GM21619 (cell line): ENCODE measurements around the gene POLR3B.
"Not testable (repeated sequence)": the region's sequence is repeated elsewhere in the genome, so short reads cannot be mapped to it uniquely, and the experiment has no call there.

Experiments
- ATAC-seq: cut with Tn5 transposase; IDR thresholded peaks from one replicate; pipeline ENCODE4 v1.9.1; 2021; ENCODE audit not compliant: unreplicated experiment

POLR3B gene

DNA sequence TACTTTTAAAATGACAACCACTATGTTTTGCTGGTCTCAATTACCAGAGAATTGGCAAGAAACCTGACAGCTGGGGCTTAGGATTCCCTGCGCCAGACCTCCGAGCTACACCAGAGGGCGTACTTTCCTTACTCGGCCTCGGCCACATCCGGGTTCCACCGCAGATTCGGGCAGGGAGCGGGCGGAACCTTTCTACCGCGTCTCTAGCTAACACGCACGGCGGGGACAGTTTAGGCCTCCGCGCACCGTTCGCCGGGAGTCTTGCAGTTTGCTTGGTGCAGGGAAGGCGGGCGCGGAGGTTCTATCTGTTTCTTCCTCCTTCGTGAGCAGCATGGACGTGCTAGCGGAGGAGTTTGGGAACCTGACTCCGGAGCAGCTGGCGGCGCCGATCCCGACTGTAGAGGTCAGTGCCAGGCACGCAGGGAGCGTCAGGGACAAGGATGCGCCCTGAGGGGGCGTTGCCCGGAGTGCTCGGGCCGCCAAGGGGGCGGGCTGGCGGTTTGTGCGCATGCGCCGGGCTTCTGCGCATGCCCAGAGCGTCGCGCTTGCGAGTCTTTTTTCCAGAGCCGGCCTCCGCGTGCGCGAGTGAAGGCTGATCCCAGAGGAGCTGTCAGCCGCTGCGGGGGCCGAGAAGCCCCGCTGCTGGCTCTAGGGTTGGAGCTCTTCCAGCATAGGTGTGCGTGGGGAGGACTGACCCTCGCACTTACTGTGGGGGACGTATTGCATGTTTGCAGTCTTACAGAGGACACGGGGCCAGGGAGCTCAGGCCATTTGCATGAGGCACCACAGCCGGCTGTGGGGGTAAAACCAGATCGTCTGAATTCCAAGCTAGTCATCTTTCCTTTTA is at the start of gene POLR3B:
POLR3B (plus strand) TSS at position 200 of the 847 bp plus-strand sequence; CDS start at position 332, 132 bp downstream.
- peak; percentile 87 for ATAC-seq

DNA sequence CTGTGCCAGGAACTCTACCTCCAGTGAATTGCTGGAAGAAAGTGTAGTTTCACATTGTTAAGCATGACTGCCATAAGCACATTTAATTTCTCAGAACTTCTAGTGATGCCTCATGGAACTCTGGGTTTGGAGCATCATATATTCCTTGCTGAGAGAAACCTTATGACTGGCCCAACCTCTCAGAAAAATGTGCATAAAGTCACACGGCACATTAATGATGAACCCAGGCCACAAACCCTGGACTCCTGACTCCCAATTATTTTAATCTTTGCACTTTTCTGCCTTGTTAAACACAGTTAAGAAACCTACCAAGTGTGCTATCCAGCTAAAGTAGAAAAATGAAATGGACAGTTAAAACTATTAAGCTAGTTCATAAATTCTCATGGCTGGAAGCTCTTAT is 49.4 kb upstream of the POLR3B start:
- ATAC-seq = no peak

- no peak for ATAC-seq
Measured at GRCh38 chr12:106308611-106309010, 48.9 kb upstream of the POLR3B start.

- ATAC-seq = no peak
Measured at GRCh38 chr12:106309671-106310505, 47.7 kb upstream of the POLR3B start.

DNA sequence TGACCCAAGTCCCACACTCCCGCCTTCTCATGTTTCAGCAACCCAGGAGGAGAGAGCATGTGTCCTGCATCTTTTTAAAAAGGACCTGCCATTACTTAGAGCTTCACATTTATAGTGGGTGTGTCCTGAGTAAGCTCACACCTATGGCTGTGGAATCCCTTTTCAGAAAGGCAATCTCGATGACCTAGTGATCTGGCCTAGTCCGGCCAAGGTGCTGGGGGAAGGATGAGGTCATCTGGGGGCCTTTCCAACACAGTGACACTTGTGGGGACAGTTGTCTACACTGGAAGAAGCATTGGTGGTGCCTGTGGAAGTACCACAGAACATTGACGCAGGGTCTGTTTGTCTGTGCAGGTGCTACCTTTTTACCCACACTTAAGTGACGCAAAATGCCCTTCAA is 46.9 kb upstream of the POLR3B start:
- ATAC-seq = no peak

DNA sequence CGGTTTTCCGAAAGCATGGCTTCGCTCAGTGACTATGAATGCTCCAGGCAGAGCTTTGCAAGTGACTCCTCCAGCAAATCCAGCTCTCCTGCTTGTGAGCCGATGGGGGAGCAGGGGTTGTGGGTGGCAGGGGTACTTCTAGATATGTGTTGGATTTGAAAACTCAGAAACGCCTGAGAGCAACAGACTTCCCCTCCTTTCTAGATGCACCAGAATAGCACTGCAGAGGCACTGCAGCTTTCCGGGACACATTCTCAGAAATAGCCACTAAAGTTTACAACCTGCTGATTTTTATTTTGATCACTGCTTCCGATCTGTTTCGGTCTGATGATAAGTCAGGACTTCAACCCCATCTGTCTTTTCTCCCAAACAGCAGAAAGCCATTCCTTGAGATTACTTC is 46.4 kb upstream of the POLR3B start:
- no peak for ATAC-seq

- not testable (repeated sequence) for ATAC-seq
Measured at GRCh38 chr12:106313413-106313812, 44.1 kb upstream of the POLR3B start.

DNA sequence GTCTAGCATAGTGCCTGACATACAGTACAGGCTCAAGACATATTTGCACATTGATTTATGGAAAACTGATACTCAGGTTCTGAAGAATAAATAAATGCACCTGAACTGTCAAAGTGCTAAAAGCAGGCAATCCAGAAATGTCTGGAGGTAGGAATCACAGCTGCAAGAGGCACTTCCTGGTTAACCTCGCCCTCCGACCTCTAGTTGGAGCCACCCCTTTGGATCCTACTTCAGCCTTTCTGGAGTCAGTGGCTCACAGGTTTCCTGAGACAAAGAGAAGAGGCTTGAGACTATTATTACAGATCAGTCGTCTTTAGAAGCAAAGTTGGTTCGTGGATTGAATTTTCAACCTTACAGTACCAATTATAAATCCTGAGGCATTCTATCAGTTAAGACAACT is 42.0 kb upstream of the POLR3B start:
- ATAC-seq = no peak

GRCh38 chr12:106317406-106318082 is 40.0 kb upstream of the POLR3B start:
- ATAC-seq = no peak

- ATAC-seq = no peak
Measured at GRCh38 chr12:106321139-106321850, 36.3 kb upstream of the POLR3B start.

GRCh38 chr12:106323537-106323936 is 34.0 kb upstream of the POLR3B start:
- ATAC-seq = no peak

GRCh38 chr12:106327309-106327869 is 30.2 kb upstream of the POLR3B start:
- ATAC-seq = no peak

GRCh38 chr12:106328735-106329134 is 28.8 kb upstream of the POLR3B start:
- ATAC-seq = no peak

GRCh38 chr12:106329231-106329982 is 28.1 kb upstream of the POLR3B start:
- ATAC-seq = no peak

DNA sequence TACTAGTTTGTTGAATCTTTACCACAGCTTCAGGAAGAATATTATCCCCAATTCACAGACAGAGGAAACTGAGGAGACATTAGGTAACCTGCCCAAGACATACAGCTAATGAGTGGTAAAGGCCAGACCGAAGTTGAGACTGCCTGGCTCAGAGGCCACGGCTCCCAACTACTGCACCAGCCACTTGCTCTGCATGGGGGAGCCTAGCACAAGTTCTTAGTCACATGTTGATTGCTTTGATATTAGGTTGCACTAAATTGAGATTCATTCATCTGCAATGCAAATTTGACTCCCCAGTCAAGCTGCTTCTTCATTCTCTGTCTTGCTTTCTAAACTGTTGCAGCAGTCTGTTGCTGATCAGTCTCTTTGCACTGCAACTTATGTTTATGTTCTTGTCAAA is 25.9 kb upstream of the POLR3B start:
- ATAC-seq = no peak

- ATAC-seq = no peak
Measured at GRCh38 chr12:106332536-106332935, 25.0 kb upstream of the POLR3B start.

GRCh38 chr12:106333010-106333409 is 24.5 kb upstream of the POLR3B start:
- no peak for ATAC-seq

GRCh38 chr12:106333756-106334155 is 23.8 kb upstream of the POLR3B start:
- ATAC-seq = no peak

DNA sequence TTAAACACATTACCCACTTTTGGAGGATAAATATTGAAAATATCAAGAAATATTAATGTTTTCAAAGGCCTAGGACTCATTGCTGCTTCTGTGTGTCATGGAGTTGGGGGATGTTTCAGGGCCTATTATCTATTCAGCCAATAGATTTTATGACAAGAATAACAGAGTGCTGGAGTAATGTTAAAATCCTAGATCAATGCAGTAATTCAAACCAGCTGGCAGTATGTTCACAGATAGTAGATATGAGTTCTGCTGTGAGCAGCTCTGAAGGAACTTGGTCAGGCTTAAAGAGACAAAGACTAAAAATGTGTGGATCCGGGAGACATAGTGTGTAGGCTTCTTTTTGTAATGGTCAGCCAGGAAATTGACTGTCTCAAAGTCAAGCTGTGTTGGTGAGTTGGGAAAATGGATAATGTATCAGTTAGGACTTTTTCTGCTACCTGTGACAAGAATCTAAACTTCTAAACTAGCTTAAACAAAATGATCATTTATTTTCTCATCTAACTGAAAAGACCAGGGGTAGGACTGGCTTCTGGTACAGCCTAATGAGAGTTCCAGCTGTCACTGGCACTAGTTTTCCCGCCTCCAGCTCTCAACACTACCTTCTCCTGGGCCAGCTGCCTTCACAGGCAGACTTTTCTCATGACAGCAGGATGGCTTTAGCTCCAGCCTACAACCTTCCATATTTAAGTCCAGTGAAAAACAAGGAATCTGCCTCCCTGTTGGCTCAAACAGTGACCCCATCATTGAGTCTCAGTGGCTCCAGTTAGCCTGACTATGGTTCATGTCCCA is 16.3 kb upstream of the POLR3B start:
- no peak for ATAC-seq
